ENCODE results near the gene PCSK6. TPM values are rescaled to one million over a fixed set of nuclear protein-coding genes. Genes with fewer than 3 reads are reported as not detected.

The PCSK6 gene
- total RNA-seq, 2 experiments from 2014 or later: 0.25 to 0.64 TPM

GRCh38 chr15:101495334-101496197 is 6.1 kb upstream of the PCSK6 start:
- CTCF ChIA-PET: no interaction called here
- Mint-ChIP-seq H3K36me3 (ENCODE audit: low read depth) (no peaks in the 10 kb centered on the region), H3K27me3 (ENCODE audit: low read depth) (peaks cover 39% of the 10 kb centered on the region), H3K27ac (no peak overlapping the region), H3K9me3 (no peaks in the 10 kb centered on the region), H3K4me1 (ENCODE audit: low read depth) (no peaks in the 10 kb centered on the region), H3K4me3 (no peak overlapping the region)
- intact Hi-C loops (cut with micrococcal nuclease): no loop called here
- no peak for DNase-seq

- Mint-ChIP-seq H3K27ac (no peak overlapping the region), H3K27me3 (ENCODE audit: low read depth) (peaks cover 42% of the 10 kb centered on the region), H3K9me3 (no peaks in the 10 kb centered on the region), H3K4me3 (no peak overlapping the region), H3K4me1 (ENCODE audit: low read depth) (no peaks in the 10 kb centered on the region), H3K36me3 (ENCODE audit: low read depth) (peaks cover 3% of the 10 kb centered on the region)
- intact Hi-C loops (cut with micrococcal nuclease): no loop called here
- DNase-seq: no peak
- CTCF ChIA-PET: no interaction called here
Observed at GRCh38 chr15:101494251-101494796, 4.8 kb upstream of the PCSK6 start.

- H3K27me3 Mint-ChIP-seq (ENCODE audit: low read depth): peaks cover 46% of the 10 kb centered on the region
- intact Hi-C loops (cut with micrococcal nuclease): no loop called here
- H3K9me3 Mint-ChIP-seq: no peaks in the 10 kb centered on the region
- H3K4me1 Mint-ChIP-seq (ENCODE audit: low read depth): no peaks in the 10 kb centered on the region
- no peak overlapping the region for H3K27ac Mint-ChIP-seq
- H3K36me3 Mint-ChIP-seq (ENCODE audit: low read depth): peaks cover 3% of the 10 kb centered on the region
- CTCF ChIA-PET: no interaction called here
- DNase-seq: no peak
- H3K4me3 Mint-ChIP-seq: no peak overlapping the region
Observed at GRCh38 chr15:101492766-101493692, 3.5 kb upstream of the PCSK6 start.

DNA sequence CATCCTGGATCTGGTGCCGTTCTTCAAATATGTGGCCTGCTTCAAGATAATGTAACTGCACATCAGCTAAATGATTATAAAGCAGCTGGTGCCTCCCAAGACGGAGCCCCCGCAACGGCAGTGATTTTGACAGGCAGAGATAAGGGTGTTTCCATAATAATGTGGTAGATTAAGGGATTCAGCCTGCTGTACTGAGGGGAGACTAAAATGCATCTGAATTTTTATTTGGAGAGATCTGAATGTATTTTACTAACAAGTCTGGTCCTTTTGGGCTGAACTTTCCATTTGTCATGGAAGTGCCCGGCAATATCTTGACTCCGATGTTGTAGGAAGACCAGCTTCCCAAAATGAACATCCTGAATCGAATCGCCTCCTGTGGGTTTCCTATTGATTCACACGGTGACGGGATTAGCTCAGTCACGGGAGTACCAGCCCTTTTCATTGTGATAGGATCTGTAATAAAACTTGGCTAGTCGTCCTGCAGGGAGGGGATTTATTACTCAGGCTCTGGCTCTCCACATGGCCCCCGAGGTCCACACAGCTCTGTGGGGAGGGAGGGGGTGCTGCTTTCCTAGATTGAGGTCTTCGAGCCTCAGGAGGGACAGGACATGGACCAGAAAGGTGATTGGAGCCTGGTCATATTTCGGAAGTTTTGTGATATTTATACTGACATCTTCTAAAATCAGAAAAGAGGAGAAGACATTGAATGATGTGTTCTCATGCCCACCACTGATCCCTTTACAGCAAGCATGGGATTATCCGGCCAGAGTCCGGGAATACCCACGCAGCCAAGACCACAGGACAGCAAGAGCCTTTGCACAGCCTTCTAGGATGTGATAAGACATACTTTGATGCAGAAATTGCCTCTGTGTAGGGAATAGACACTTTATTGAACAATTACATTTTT is 2.5 kb upstream of the PCSK6 start:
- no peak for DNase-seq
- Mint-ChIP-seq H3K27ac (no peak overlapping the region), H3K36me3 (ENCODE audit: low read depth) (peaks cover 3% of the 10 kb centered on the region), H3K9me3 (no peaks in the 10 kb centered on the region), H3K27me3 (ENCODE audit: low read depth) (peaks cover 44% of the 10 kb centered on the region), H3K4me3 (no peak overlapping the region), H3K4me1 (ENCODE audit: low read depth) (no peaks in the 10 kb centered on the region)
- intact Hi-C loops (cut with micrococcal nuclease): no loop called here
- CTCF ChIA-PET: no interaction called here

- Mint-ChIP-seq H3K4me1 (ENCODE audit: low read depth) (no peaks in the 10 kb centered on the region), H3K27ac (no peak overlapping the region), H3K9me3 (no peaks in the 10 kb centered on the region), H3K27me3 (ENCODE audit: low read depth) (peaks cover 44% of the 10 kb centered on the region), H3K36me3 (ENCODE audit: low read depth) (peaks cover 3% of the 10 kb centered on the region), H3K4me3 (no peak overlapping the region)
- no peak for DNase-seq
- CTCF ChIA-PET: interaction anchor here (1.1 kb wide), 1 partner anchor 11 kb away, joined by 3 read pairs; no protein-coding TSS in a partner anchor
- intact Hi-C loops (cut with micrococcal nuclease): no loop called here
Observed at GRCh38 chr15:101490922-101491733, 1.6 kb upstream of the PCSK6 start.

- Mint-ChIP-seq H3K4me3 (peak overlapping the region; percentile 52), H3K27ac (no peak overlapping the region), H3K4me1 (ENCODE audit: low read depth) (no peaks in the 10 kb centered on the region), H3K9me3 (no peaks in the 10 kb centered on the region), H3K27me3 (ENCODE audit: low read depth) (peaks cover 37% of the 10 kb centered on the region), H3K36me3 (ENCODE audit: low read depth) (peaks cover 3% of the 10 kb centered on the region)
- no peak for DNase-seq
- intact Hi-C loops (cut with micrococcal nuclease): no loop called here
- CTCF ChIA-PET: interaction anchor here (1.1 kb wide), 1 partner anchor 12 kb away, joined by 3 read pairs; no protein-coding TSS in a partner anchor
Observed at GRCh38 chr15:101490408-101490891, 943 bp upstream of the PCSK6 start.

- H3K4me3 Mint-ChIP-seq: no peak overlapping the region
- CTCF ChIA-PET: no interaction called here
- H3K27me3 Mint-ChIP-seq (ENCODE audit: low read depth): peaks cover 32% of the 10 kb centered on the region
- peak; percentile 16 for DNase-seq
- H3K4me1 Mint-ChIP-seq (ENCODE audit: low read depth): no peaks in the 10 kb centered on the region
- intact Hi-C loops (cut with micrococcal nuclease): no loop called here
- no peak overlapping the region for H3K27ac Mint-ChIP-seq
- no peaks in the 10 kb centered on the region for H3K9me3 Mint-ChIP-seq
- H3K36me3 Mint-ChIP-seq (ENCODE audit: low read depth): peaks cover 3% of the 10 kb centered on the region
Observed at GRCh38 chr15:101489237-101489598, 289 bp downstream of the PCSK6 start.

- H3K9me3 Mint-ChIP-seq: no peaks in the 10 kb centered on the region
- CTCF ChIA-PET: interaction anchor here (0.7 kb wide), 1 partner anchor 153 kb away, joined by 3 read pairs; no protein-coding TSS in a partner anchor
- no peak for DNase-seq
- no peak overlapping the region for H3K4me3 Mint-ChIP-seq
- H3K36me3 Mint-ChIP-seq (ENCODE audit: low read depth): peaks cover 3% of the 10 kb centered on the region
- no peak overlapping the region for H3K27ac Mint-ChIP-seq
- peaks cover 32% of the 10 kb centered on the region for H3K27me3 Mint-ChIP-seq (ENCODE audit: low read depth)
- H3K4me1 Mint-ChIP-seq (ENCODE audit: low read depth): no peaks in the 10 kb centered on the region
- intact Hi-C loops (cut with micrococcal nuclease): no loop called here
Observed at GRCh38 chr15:101488300-101489164, 975 bp downstream of the PCSK6 start.

- H3K4me1 Mint-ChIP-seq (ENCODE audit: low read depth): no peaks in the 10 kb centered on the region
- H3K27me3 Mint-ChIP-seq (ENCODE audit: low read depth): peaks cover 32% of the 10 kb centered on the region
- H3K4me3 Mint-ChIP-seq: no peak overlapping the region
- peaks cover 3% of the 10 kb centered on the region for H3K36me3 Mint-ChIP-seq (ENCODE audit: low read depth)
- CTCF ChIA-PET: interaction anchor here (0.9 kb wide), 1 partner anchor 15 kb away, joined by 6 read pairs; no protein-coding TSS in a partner anchor
- H3K27ac Mint-ChIP-seq: no peak overlapping the region
- intact Hi-C loops (cut with micrococcal nuclease): no loop called here
- DNase-seq: no peak
- no peaks in the 10 kb centered on the region for H3K9me3 Mint-ChIP-seq
Observed at GRCh38 chr15:101486696-101487459, 2.6 kb downstream of the PCSK6 start.

GRCh38 chr15:101483462-101483861 is 6.0 kb downstream of the PCSK6 start:
- no peak for DNase-seq
- no peak overlapping the region for H3K27ac Mint-ChIP-seq
- peaks cover 22% of the 10 kb centered on the region for H3K27me3 Mint-ChIP-seq (ENCODE audit: low read depth)
- H3K4me1 Mint-ChIP-seq (ENCODE audit: low read depth): no peaks in the 10 kb centered on the region
- no peaks in the 10 kb centered on the region for H3K36me3 Mint-ChIP-seq (ENCODE audit: low read depth)
- intact Hi-C loops (cut with micrococcal nuclease): no loop called here
- no peak overlapping the region for H3K4me3 Mint-ChIP-seq
- no peaks in the 10 kb centered on the region for H3K9me3 Mint-ChIP-seq
- CTCF ChIA-PET: no interaction called here

Measured in activated naive CD4-positive, alpha-beta T cell treated with anti-CD3 and anti-CD28 coated beads for 36 hours (primary cell).